ENCODE results near the gene ALDH16A1. TPM values are rescaled to one million over a fixed set of nuclear protein-coding genes. Genes with fewer than 3 reads are reported as not detected.

The ALDH16A1 gene
- total and polyA plus RNA-seq, 2 of the 8 experiments (the other 6 are each of a cell fraction or from before 2014, with no cell fraction given), result 30.5 to 34.3 TPM

DNA sequence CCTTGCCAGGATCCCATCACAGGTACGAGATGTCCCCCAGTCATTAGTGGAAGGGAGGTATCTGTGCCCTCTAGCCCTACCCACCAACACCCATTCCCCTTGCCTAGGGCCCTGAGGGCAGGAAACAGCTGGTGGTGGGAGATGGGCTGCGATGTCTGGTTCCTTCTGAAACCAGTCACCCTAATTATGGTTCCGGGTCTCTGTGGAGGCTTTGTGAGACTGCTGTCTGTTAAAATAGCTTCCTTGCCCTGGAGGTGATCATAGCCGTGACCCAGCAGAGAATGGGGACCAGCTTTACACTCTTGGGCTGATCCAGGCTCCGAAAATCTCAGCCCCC, 5.5 kb downstream of the ALDH16A1 start (continued):
- TF ChIP-seq SAP30 (IDR thresholded peaks at IDR 0.05; ENCODE audit: insufficient read depth, insufficient replicate concordance, low read length), result no peak
- no peak for TF ChIP-seq MAFK (IDR thresholded peaks at IDR 0.05; ENCODE audit: low read depth, low read length)
- TF ChIP-seq CHD1 (IDR thresholded peaks at IDR 0.05; ENCODE audit: low read depth, low read length), result no peak
- TF ChIP-seq TAF7 (optimal IDR thresholded peaks at IDR 0.05; ENCODE audit: borderline replicate concordance, low read depth, low read length), result no peak
- TF ChIP-seq, protein P1, sequence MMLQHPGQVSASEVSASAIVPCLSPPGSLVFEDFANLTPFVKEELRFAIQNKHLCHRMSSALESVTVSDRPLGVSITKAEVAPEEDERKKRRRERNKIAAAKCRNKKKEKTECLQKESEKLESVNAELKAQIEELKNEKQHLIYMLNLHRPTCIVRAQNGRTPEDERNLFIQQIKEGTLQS (IDR thresholded peaks at IDR 0.05; ENCODE audit: insufficient read depth, low read depth, low read length), result no peak
- TF ChIP-seq HDAC2 (IDR thresholded peaks at IDR 0.05; ENCODE audit: borderline replicate concordance in 1 of 2, low read depth in 2 of 2, low read length in 2 of 2), result no peak
- TF ChIP-seq BRCA1 (IDR thresholded peaks at IDR 0.05; ENCODE audit: low read depth, low read length), result no peak
- no peak for TF ChIP-seq HDAC6 (IDR thresholded peaks at IDR 0.05; ENCODE audit: low read depth, low read length)
- no peak for TF ChIP-seq SP2 (IDR thresholded peaks at IDR 0.05; ENCODE audit: low read length)

Data from H1 (cell line).